T-helper 2 cell treated with Interferon-gamma antibody and Interleukin-4, amounts not matched to agents 100 ng/mL and 5 ng/mL, for 36 hours (primary cell): ENCODE measurements around the gene WDFY4. TPM values are rescaled to one million over a fixed set of nuclear protein-coding genes. Genes with fewer than 3 reads are reported as not detected.

Source experiments
- intact Hi-C: fragments of 100-400 bp; cut with micrococcal nuclease; formaldehyde crosslinking; loops from one replicate; pipeline ENCODE4 v1.15.1; 2023
- total RNA-seq: library from RNA; stranded (reverse); gene quantifications from 2 replicates; pipeline ENCODE4 v1.2.3, GENCODE V29; 2022

Gene WDFY4
- total RNA-seq, 1 donor from 2014 or later, result 1.00 TPM

- intact Hi-C loops, result no loop called here
Measured at GRCh38 chr10:48789486-48790456, 105.1 kb downstream of the WDFY4 start.

- intact Hi-C loops, result no loop called here
Measured at GRCh38 chr10:48790457-48791044, 105.9 kb downstream of the WDFY4 start.

- intact Hi-C loops, result no loop called here
Measured at GRCh38 chr10:48791267-48791928, 106.7 kb downstream of the WDFY4 start.

GRCh38 chr10:48792121-48792520 is 107.4 kb downstream of the WDFY4 start:
- intact Hi-C loops, result no loop called here

GRCh38 chr10:48792687-48793096 is 108.0 kb downstream of the WDFY4 start:
- intact Hi-C loops, result no loop called here

GRCh38 chr10:48794074-48794473 is 109.4 kb downstream of the WDFY4 start:
- intact Hi-C loops, result no loop called here

GRCh38 chr10:48796713-48797245 is 112.1 kb downstream of the WDFY4 start:
- intact Hi-C loops, result no loop called here

- intact Hi-C loops, result no loop called here
Measured at GRCh38 chr10:48797830-48798229, 113.2 kb downstream of the WDFY4 start.

- intact Hi-C loops, result no loop called here
Measured at GRCh38 chr10:48798481-48799254, 114.0 kb downstream of the WDFY4 start.

- intact Hi-C loops, result loop anchor here (10.0 kb wide), 2 partner anchors 145 to 385 kb away; partner anchors contain the start of gene TMEM273
Measured at GRCh38 chr10:48799341-48800006, 114.8 kb downstream of the WDFY4 start.

GRCh38 chr10:48800007-48800675 is 115.5 kb downstream of the WDFY4 start:
- intact Hi-C loops, result loop anchor here (10.0 kb wide), 2 partner anchors 145 to 385 kb away; partner anchors contain the start of gene TMEM273

- intact Hi-C loops, result loop anchor here (10.0 kb wide), 2 partner anchors 146 to 384 kb away; partner anchors contain the start of gene TMEM273
Measured at GRCh38 chr10:48801001-48801421, 116.3 kb downstream of the WDFY4 start.

GRCh38 chr10:48802611-48803071 is 118.0 kb downstream of the WDFY4 start:
- intact Hi-C loops, result loop anchor here (10.0 kb wide), 2 partner anchors 148 to 382 kb away; partner anchors contain the start of gene TMEM273

- intact Hi-C loops, result loop anchor here (10.0 kb wide), 2 partner anchors 149 to 381 kb away; partner anchors contain the start of gene TMEM273
Measured at GRCh38 chr10:48803801-48804584, 119.3 kb downstream of the WDFY4 start.

- intact Hi-C loops, result loop anchor here (10.0 kb wide), 2 partner anchors 150 to 380 kb away; partner anchors contain the start of gene TMEM273
Measured at GRCh38 chr10:48804740-48805182, 120.1 kb downstream of the WDFY4 start.

- intact Hi-C loops, result loop anchor here (10.0 kb wide), 2 partner anchors 151 to 379 kb away; partner anchors contain the start of gene TMEM273
Measured at GRCh38 chr10:48805411-48805810, 120.7 kb downstream of the WDFY4 start.

GRCh38 chr10:48805848-48806247 is 121.2 kb downstream of the WDFY4 start:
- intact Hi-C loops, result loop anchor here (10.0 kb wide), 2 partner anchors 151 to 379 kb away; partner anchors contain the start of gene TMEM273

- intact Hi-C loops, result loop anchor here (10.0 kb wide), 2 partner anchors 152 to 378 kb away; partner anchors contain the start of gene TMEM273
Measured at GRCh38 chr10:48806342-48806741, 121.7 kb downstream of the WDFY4 start.
